ENCODE results near the gene ATP6V0C. TPM values are rescaled to one million over a fixed set of nuclear protein-coding genes. Genes with fewer than 3 reads are reported as not detected.

The ATP6V0C gene
- total and polyA plus RNA-seq, 2 experiments from 2014 or later, result 81.4 to 375 TPM

DNA sequence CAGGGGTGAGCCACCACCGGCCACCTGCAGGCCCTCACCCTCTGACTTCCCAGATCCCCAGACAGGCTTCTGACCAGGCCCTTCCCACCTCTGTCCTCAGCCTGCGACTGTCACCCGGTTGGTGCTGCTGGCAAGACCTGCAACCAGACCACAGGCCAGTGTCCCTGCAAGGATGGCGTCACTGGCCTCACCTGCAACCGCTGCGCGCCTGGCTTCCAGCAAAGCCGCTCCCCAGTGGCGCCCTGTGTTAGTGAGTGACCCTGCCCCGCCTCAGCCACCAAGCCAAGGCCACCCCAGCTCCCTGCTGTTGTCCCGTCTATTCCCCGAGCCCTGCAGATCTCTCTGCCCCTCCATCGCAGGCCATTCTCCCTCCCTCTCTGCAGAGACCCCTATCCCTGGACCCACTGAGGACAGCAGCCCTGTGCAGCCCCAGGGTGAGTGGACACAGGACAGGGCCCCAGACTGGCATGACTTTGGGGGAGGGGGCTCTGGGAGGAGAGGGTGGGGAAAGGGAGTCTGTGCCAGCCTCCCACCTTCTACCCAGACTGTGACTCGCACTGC lies 40.8 kb upstream of the ATP6V0C start:
- peaks cover 31% of the 10 kb centered on the region for H3K79me2 ChIP-seq
- H3K4me1 ChIP-seq (ENCODE audit: insufficient read depth), result peaks cover 76% of the 10 kb centered on the region
- no peak overlapping the region for H2AFZ ChIP-seq
- no peak for TF ChIP-seq EZH2 (IDR thresholded peaks at IDR 0.05; ENCODE audit: borderline replicate concordance)
- no peak for TF ChIP-seq EZH2phosphoT487 (IDR thresholded peaks at IDR 0.05; ENCODE audit: low read depth, severe bottlenecking, unreplicated experiment)
- TF ChIP-seq, protein P1, sequence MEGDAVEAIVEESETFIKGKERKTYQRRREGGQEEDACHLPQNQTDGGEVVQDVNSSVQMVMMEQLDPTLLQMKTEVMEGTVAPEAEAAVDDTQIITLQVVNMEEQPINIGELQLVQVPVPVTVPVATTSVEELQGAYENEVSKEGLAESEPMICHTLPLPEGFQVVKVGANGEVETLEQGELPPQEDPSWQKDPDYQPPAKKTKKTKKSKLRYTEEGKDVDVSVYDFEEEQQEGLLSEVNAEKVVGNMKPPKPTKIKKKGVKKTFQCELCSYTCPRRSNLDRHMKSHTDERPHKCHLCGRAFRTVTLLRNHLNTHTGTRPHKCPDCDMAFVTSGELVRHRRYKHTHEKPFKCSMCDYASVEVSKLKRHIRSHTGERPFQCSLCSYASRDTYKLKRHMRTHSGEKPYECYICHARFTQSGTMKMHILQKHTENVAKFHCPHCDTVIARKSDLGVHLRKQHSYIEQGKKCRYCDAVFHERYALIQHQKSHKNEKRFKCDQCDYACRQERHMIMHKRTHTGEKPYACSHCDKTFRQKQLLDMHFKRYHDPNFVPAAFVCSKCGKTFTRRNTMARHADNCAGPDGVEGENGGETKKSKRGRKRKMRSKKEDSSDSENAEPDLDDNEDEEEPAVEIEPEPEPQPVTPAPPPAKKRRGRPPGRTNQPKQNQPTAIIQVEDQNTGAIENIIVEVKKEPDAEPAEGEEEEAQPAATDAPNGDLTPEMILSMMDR (IDR thresholded peaks at IDR 0.05; ENCODE audit: poor library complexity), result no peak
- no peaks in the 10 kb centered on the region for H3K9me2 ChIP-seq (replicated peaks; ENCODE audit: insufficient read depth)
- no peaks in the 10 kb centered on the region for H3K36me3 ChIP-seq (replicated peaks; ENCODE audit: insufficient read depth, low read depth)
- H3K4me2 ChIP-seq, result peak overlapping the region; percentile 98
- H3K9me3 ChIP-seq (ENCODE audit: low read depth), result no peaks in the 10 kb centered on the region
- no peak for DNase-seq (ENCODE audit: low spot score)
- no peak overlapping the region for H3K27ac ChIP-seq
- H4K20me1 ChIP-seq (ENCODE audit: insufficient read depth, poor library complexity, severe bottlenecking), result peaks cover 22% of the 10 kb centered on the region
- H3K27me3 ChIP-seq, result peaks cover 8% of the 10 kb centered on the region
- 93% methylated on average over 13 of the region's 14 CpGs for WGBS (ENCODE audit: low lambda C conversion rate, missing lambda C conversion rate)
- H3K4me3 ChIP-seq, result no peak overlapping the region

DNA sequence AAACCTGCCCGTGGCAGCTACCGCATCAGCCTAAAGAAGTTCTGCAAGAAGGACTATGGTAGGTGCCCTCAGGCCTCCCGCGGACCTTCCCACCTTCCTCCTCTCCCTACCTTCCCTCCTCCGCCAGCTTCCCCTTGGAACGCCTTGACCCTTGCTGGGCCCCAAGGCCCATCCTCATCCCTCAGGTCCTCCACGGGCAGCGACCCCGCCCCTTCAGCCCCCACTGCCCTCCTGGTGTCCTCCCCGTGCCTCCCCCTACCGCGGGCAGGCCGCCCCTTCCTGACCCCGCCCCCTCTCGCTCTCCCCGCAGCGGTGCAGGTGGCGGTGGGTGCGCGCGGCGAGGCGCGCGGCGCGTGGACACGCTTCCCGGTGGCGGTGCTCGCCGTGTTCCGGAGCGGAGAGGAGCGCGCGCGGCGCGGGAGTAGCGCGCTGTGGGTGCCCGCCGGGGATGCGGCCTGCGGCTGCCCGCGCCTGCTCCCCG lies 40.3 kb upstream of the ATP6V0C start:
- Histone ChIP-seq H3K4me3 (no peak overlapping the region), H4K20me1 (ENCODE audit: insufficient read depth, poor library complexity, severe bottlenecking) (peaks cover 23% of the 10 kb centered on the region), H3K9me3 (ENCODE audit: low read depth) (no peaks in the 10 kb centered on the region), H3K27me3 (peaks cover 8% of the 10 kb centered on the region), H3K27ac (no peak overlapping the region), H3K4me1 (ENCODE audit: insufficient read depth) (peaks cover 72% of the 10 kb centered on the region), H3K36me3 (replicated peaks; ENCODE audit: insufficient read depth, low read depth) (no peaks in the 10 kb centered on the region), H2AFZ (no peak overlapping the region), H3K4me2 (peak overlapping the region; percentile 98), H3K9me2 (replicated peaks; ENCODE audit: insufficient read depth) (no peaks in the 10 kb centered on the region), H3K79me2 (peaks cover 36% of the 10 kb centered on the region)
- no peak for TF ChIP-seq EZH2phosphoT487 (IDR thresholded peaks at IDR 0.05; ENCODE audit: low read depth, severe bottlenecking, unreplicated experiment)
- TF ChIP-seq, protein P1 (IDR thresholded peaks at IDR 0.05; ENCODE audit: poor library complexity), result no peak
- no peak for TF ChIP-seq EZH2 (IDR thresholded peaks at IDR 0.05; ENCODE audit: borderline replicate concordance)
- DNase-seq (ENCODE audit: low spot score), result no peak
- 5% methylated on average over 30 of the region's 49 CpGs for WGBS (ENCODE audit: low lambda C conversion rate, missing lambda C conversion rate)

DNA sequence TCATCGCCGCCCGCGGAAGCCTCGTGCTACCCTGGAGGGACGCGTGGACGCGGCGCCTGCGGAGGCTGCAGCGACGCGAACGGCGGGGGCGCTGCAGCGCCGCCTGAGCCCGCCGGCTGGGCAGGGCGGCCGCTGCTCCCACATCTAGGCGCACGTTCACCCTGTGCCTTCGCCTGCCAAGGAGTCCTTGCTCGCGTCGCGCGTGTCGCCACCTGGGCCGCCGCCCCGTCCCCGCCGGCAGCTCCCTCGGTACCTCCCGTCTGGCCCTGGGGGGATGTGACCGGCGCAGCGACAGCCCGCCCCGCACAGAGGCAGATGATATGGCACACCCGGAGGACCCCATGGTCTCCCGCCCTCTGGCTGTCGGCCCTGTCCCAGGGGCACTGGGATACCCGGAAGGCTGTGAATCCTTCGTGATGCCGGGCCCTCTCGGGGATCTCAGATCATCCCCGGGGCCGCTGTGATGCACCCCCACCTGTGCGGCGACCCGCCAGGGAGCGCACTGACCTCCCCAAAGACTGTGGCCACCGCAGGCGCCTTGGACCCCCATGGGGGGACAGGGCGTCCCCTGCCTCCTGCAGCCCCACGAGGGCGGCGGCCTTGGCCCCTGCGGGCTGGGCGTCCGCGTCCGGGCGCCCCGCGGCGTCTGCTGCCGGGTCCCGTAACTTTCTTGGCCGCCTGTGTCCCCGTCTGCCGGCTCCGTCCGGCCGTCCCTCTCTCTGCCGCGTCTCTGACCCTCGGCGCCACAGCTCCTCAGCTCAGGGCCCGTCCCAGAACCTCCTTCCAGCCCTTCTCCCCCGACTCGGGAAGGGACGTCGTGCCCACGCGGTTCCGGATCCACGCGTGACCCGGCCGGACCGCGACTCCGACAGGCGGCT lies 39.5 kb upstream of the ATP6V0C start:
- Histone ChIP-seq H4K20me1 (ENCODE audit: insufficient read depth, poor library complexity, severe bottlenecking) (peaks cover 23% of the 10 kb centered on the region), H3K4me3 (peak overlapping the region; percentile 57), H3K9me3 (ENCODE audit: low read depth) (no peaks in the 10 kb centered on the region), H3K79me2 (peaks cover 43% of the 10 kb centered on the region), H3K27ac (peak overlapping the region; percentile 82), H3K36me3 (replicated peaks; ENCODE audit: insufficient read depth, low read depth) (no peaks in the 10 kb centered on the region), H2AFZ (peak overlapping the region; percentile 73), H3K27me3 (peaks cover 8% of the 10 kb centered on the region), H3K4me2 (peak overlapping the region; percentile 98), H3K9me2 (replicated peaks; ENCODE audit: insufficient read depth) (no peaks in the 10 kb centered on the region), H3K4me1 (ENCODE audit: insufficient read depth) (peaks cover 65% of the 10 kb centered on the region)
- peak; percentile 84 for DNase-seq (ENCODE audit: low spot score)
- WGBS (ENCODE audit: low lambda C conversion rate, missing lambda C conversion rate), result 2% methylated on average over 48 of the region's 100 CpGs
- TF ChIP-seq, protein P1 (IDR thresholded peaks at IDR 0.05; ENCODE audit: poor library complexity), result peak; percentile 29
- no peak for TF ChIP-seq EZH2 (IDR thresholded peaks at IDR 0.05; ENCODE audit: borderline replicate concordance)
- TF ChIP-seq EZH2phosphoT487 (IDR thresholded peaks at IDR 0.05; ENCODE audit: low read depth, severe bottlenecking, unreplicated experiment), result no peak
